Measurements from ENCODE around the gene VPS18.

Gene VPS18

GRCh38 chr15:40906091-40906990, 12.1 kb downstream of the VPS18 start:
- peak; percentile 93 for DNase-seq (ENCODE audit: low read depth, low spot score)
- TF ChIP-seq, protein P1, sequence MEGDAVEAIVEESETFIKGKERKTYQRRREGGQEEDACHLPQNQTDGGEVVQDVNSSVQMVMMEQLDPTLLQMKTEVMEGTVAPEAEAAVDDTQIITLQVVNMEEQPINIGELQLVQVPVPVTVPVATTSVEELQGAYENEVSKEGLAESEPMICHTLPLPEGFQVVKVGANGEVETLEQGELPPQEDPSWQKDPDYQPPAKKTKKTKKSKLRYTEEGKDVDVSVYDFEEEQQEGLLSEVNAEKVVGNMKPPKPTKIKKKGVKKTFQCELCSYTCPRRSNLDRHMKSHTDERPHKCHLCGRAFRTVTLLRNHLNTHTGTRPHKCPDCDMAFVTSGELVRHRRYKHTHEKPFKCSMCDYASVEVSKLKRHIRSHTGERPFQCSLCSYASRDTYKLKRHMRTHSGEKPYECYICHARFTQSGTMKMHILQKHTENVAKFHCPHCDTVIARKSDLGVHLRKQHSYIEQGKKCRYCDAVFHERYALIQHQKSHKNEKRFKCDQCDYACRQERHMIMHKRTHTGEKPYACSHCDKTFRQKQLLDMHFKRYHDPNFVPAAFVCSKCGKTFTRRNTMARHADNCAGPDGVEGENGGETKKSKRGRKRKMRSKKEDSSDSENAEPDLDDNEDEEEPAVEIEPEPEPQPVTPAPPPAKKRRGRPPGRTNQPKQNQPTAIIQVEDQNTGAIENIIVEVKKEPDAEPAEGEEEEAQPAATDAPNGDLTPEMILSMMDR (IDR thresholded peaks at IDR 0.05; ENCODE audit: low read depth, low read length), result peak; percentile 81
- H3K4me3 ChIP-seq (ENCODE audit: low read depth, low read length), result peak overlapping the region; percentile 36
- in situ Hi-C loops (cut with HindIII; ENCODE audit: low sequenced_read_pairs), result no loop called here

DNA sequence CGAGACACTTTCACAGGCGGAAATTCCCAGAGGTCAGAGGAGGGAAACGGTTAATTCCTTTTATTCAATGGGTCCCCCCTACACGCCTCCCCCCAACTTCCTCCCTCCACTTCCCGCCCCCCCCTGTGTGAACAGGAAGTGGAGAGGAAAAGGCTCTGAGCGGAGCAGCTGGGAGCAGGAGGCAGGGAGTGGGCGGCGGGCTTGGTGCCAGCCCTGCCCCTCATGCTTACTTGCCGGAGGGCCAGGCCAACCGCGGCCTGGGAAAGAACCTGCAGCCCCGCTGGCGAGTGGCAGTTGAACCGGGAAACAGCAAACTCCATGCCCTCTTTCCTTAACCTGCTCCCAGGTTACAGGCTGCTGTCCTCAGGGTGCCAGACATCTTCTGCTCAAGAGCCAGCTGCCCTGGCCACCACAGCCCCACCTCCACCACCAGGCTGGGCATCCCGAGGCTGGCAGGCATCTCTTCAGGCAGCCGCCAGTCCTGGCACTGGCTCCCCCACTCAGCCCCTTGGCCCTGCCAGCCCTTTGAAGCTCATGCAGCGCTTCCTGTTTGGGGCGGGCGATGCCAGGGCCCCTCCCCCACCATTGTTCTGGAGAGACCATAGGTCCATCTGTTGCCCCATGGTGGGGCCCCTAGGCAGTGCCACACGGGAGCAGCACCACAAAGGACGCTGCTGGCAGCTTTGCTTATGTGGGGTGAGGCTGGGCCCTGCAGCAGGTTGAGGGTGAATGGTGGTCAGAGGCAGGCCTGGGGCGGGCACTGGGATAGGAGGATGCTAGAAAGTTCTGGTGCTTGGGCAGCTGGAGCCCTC, 12.9 kb downstream of the VPS18 start:
- DNase-seq (ENCODE audit: low read depth, low spot score), result no peak
- H3K4me3 ChIP-seq (ENCODE audit: low read depth, low read length), result peak overlapping the region; percentile 36
- in situ Hi-C loops (cut with HindIII; ENCODE audit: low sequenced_read_pairs), result no loop called here
- TF ChIP-seq, protein P1 (IDR thresholded peaks at IDR 0.05; ENCODE audit: low read depth, low read length), result no peak

GRCh38 chr15:40908095-40908494, 13.8 kb downstream of the VPS18 start:
- in situ Hi-C loops (cut with HindIII; ENCODE audit: low sequenced_read_pairs), result no loop called here
- TF ChIP-seq, protein P1 (IDR thresholded peaks at IDR 0.05; ENCODE audit: low read depth, low read length), result no peak
- DNase-seq (ENCODE audit: low read depth, low spot score), result no peak
- H3K4me3 ChIP-seq (ENCODE audit: low read depth, low read length), result no peak overlapping the region

- H3K4me3 ChIP-seq (ENCODE audit: low read depth, low read length), result no peak overlapping the region
- TF ChIP-seq, protein P1 (IDR thresholded peaks at IDR 0.05; ENCODE audit: low read depth, low read length), result no peak
- in situ Hi-C loops (cut with HindIII; ENCODE audit: low sequenced_read_pairs), result no loop called here
- no peak for DNase-seq (ENCODE audit: low read depth, low spot score)
These were observed 15.7 kb downstream of the VPS18 start for GRCh38 chr15:40909662-40910630.

DNA sequence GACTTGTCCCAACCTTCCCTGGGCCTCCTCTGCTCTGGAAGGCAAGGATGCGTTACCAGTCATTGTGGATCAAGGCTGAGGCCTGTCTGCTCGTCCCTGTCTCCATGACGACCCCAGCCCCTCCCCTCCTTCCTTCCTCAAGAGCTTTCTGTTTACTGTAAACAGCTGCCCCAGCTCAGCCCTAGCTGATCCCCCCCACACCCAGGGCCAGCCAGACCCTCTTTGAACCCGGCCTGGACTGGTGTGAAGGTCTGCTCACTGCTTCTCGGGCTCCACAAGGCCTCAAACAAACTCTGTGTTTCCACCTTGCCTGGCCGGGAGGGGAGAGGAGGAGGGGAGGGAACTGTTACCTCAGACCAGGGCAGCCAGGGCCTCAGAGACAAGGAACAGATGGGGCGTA, 16.9 kb downstream of the VPS18 start:
- DNase-seq (ENCODE audit: low read depth, low spot score), result no peak
- H3K4me3 ChIP-seq (ENCODE audit: low read depth, low read length), result no peak overlapping the region
- in situ Hi-C loops (cut with HindIII; ENCODE audit: low sequenced_read_pairs), result no loop called here
- TF ChIP-seq, protein P1 (IDR thresholded peaks at IDR 0.05; ENCODE audit: low read depth, low read length), result no peak

- TF ChIP-seq, protein P1 (IDR thresholded peaks at IDR 0.05; ENCODE audit: low read depth, low read length), result no peak
- no peak overlapping the region for H3K4me3 ChIP-seq (ENCODE audit: low read depth, low read length)
- no peak for DNase-seq (ENCODE audit: low read depth, low spot score)
- in situ Hi-C loops (cut with HindIII; ENCODE audit: low sequenced_read_pairs), result no loop called here
These were observed 17.4 kb downstream of the VPS18 start for GRCh38 chr15:40911693-40912092.
